Psoas muscle (tissue), 8 donors: ENCODE results near the gene EMILIN1. TPM values are rescaled to one million over a fixed set of nuclear protein-coding genes. Genes with fewer than 3 reads are reported as not detected.

Experiments
- ATAC-seq, 4 donors: fragments of 200-7000 bp; cut with Tn5 transposase; one replicate each; pipeline ENCODE4 v1.9.1; 2020; ENCODE audit warnings: moderate library complexity in 3 of 4, mild to moderate bottlenecking in 2 of 4
- DNase-seq, 2 donors: peaks; one replicate each; pipeline ENCODE4 v3.0.0-alpha.2; 2020
- H3K27ac ChIP-seq: fragments of 200-600 bp; one replicate; pipeline ENCODE4 v1.8.0; 2022
- H3K27me3 ChIP-seq, 3 donors: fragments of 200-600 bp in 1 of 3; one replicate each; pipeline versions ENCODE4 v1.6.1 to v1.8.0; 2013 to 2022; ENCODE audit warnings: low read length in 2 of 3, mild to moderate bottlenecking in 2 of 3, moderate library complexity in 1 of 3; ENCODE audit not compliant: insufficient read depth in 3 of 3
- H3K36me3 ChIP-seq, 2 donors: fragments of 200-600 bp in 1 of 2; one replicate each; pipeline versions ENCODE4 v1.6.1 to v1.8.0; 2013 to 2022; ENCODE audit warnings: low read depth in 1 of 2, mild to moderate bottlenecking in 1 of 2, moderate library complexity in 1 of 2; ENCODE audit not compliant: insufficient read depth in 1 of 2
- H3K4me1 ChIP-seq: fragments of 200-600 bp; one replicate; pipeline ENCODE4 v1.8.0; 2022
- H3K4me3 ChIP-seq: fragments of 200-600 bp; one replicate; pipeline ENCODE4 v1.8.0; 2022; ENCODE audit warnings: mild to moderate bottlenecking
- H3K9me3 ChIP-seq: fragments of 200-600 bp; one replicate; pipeline ENCODE4 v1.8.0; 2022
- WGBS, 3 donors: extraction: QIAGEN DNeasy Blood & Tissue Kit; methylation state at CpG; one replicate each; pipeline versions ENCODE4 v1.1.6 to v1.1.7; 2013; 5-methylcytosine and 5-hydroxymethylcytosine counted together
- intact Hi-C, 2 donors: fragments of 100-400 bp; cut with DNase I; formaldehyde crosslinking; loops; one replicate each; pipeline versions ENCODE4 v1.11.0 to v1.14.2; 2022
- long read RNA-seq, 2 donors: library from polyadenylated mRNA; unstranded; transcript quantifications; one replicate each; pipeline ENCODE4 v2.0.0, GENCODE V29; 2021
- polyA plus RNA-seq, 3 donors: library from polyadenylated mRNA; stranded (reverse); fragments of 200-250 nt; gene quantifications; one replicate each; pipeline ENCODE4 v1.2.3, GENCODE V29; 2013
- total RNA-seq, 4 donors: library from RNA; stranded (reverse); fragmentation: NEBNext Ultra II Directional in 2 of 4; extraction: Animal tissue kit (Norgen Biotek cat#: 25700) in 2 of 4; gene quantifications; one replicate each; pipeline versions ENCODE4 v1.2.1 to v1.2.4, GENCODE V29; 2021 to 2023
- TF ChIP-seq, protein P1 (sequence below): fragments of 200-600 bp; IDR thresholded peaks from one replicate; pipeline ENCODE4 v1.8.0; 2022; ENCODE audit warnings: antibody characterized with exemption
- donor health status: healthy with polysubstance abuse.
- donor health status: DM: no; HTN: no; CAD: no; lungs with moderate emphysema.
- donor health status: Bipolar disorder and iron deficiency.
- donor health status: healthy.
- donor health status: DM: yes; HTN: yes; CAD: no.
- donor health status: DM: no; HTN: no; CAD: no.
- donor health status: DM: no; HTN: no; CAD: no.
- donor health status: DM: yes; HTN: yes; CAD: no.

Gene EMILIN1
- total RNA-seq (10 to 100 TPM in 1 of 4 donors, 1 to 10 TPM in 3; 6.1 to 14.3 (median 7.9) TPM), polyA plus RNA-seq (1 to 10 TPM; 4.9 to 7.3 (median 4.9) TPM)
- long read RNA-seq, donor 1, partial matches to known transcripts, result 1 of 1 reads
- long read RNA-seq, donor 1, other reads (novel, unspliced or antisense), result 0 of 1 reads
- long read RNA-seq, donor 2, partial matches to known transcripts, result 0 of 2 reads
- long read RNA-seq, donor 2, other reads (novel, unspliced or antisense), result 2 of 2 reads

- ATAC-seq (peak in 2 of 4 donors; percentile 16 to 26), DNase-seq (peak; percentile 86 to 90)
- no peaks in the 10 kb centered on the region for H3K36me3 ChIP-seq
- intact Hi-C loops, result no loop called here
- peak within 1 kb of the TSS; percentile 67 for H3K27ac ChIP-seq
- WGBS, 3 donors, result 23 to 36% (median 28%) methylated on average over 24 to 41 of the region's 41 CpGs
- TF ChIP-seq, protein P1, sequence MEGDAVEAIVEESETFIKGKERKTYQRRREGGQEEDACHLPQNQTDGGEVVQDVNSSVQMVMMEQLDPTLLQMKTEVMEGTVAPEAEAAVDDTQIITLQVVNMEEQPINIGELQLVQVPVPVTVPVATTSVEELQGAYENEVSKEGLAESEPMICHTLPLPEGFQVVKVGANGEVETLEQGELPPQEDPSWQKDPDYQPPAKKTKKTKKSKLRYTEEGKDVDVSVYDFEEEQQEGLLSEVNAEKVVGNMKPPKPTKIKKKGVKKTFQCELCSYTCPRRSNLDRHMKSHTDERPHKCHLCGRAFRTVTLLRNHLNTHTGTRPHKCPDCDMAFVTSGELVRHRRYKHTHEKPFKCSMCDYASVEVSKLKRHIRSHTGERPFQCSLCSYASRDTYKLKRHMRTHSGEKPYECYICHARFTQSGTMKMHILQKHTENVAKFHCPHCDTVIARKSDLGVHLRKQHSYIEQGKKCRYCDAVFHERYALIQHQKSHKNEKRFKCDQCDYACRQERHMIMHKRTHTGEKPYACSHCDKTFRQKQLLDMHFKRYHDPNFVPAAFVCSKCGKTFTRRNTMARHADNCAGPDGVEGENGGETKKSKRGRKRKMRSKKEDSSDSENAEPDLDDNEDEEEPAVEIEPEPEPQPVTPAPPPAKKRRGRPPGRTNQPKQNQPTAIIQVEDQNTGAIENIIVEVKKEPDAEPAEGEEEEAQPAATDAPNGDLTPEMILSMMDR, result no peak
- no peaks in the 10 kb centered on the region for H3K9me3 ChIP-seq
- H3K27me3 ChIP-seq, result no peaks in the 10 kb centered on the region
- H3K4me3 ChIP-seq, result peak within 1 kb of the TSS; percentile 64
- H3K4me1 ChIP-seq, result peaks cover 11% of the 10 kb centered on the region
These were observed at the start of gene EMILIN1 for GRCh38 chr2:27078267-27079194. Gene EMILIN1 (plus strand): TSS chr2:27078615. CDS start chr2:27079066, 451 bp downstream.

DNA sequence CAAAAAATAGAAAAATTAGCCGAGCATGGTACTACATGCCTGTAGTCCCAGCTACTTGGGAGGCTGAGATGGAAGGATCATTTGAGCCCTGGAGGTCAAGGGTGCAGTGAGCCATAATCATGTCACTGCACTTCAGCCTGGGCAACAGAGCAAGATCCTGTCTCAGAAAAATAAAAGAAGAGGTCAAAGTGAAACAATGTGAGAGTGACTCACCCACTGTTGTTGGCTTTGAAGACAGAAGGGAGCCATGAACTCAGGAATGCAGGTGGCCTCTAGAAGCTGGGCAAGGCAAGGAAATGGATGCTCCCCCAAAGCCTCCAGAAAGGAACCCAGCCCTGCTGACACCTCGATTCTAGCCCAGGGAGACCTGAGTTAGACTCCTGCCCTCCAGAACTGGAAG lies 49.4 kb upstream of the EMILIN1 start:
- H3K27me3 ChIP-seq, result no peaks in the 10 kb centered on the region
- TF ChIP-seq, protein P1, result no peak
- H3K9me3 ChIP-seq, result no peaks in the 10 kb centered on the region
- no peak overlapping the region for H3K4me3 ChIP-seq
- WGBS, 3 donors, result 81 to 98% (median 86%) methylated on average over 2 of the region's 2 CpGs
- DNase-seq, result no peak
- H3K27ac ChIP-seq, result no peak overlapping the region
- H3K4me1 ChIP-seq, result peaks cover 7% of the 10 kb centered on the region
- ATAC-seq, result no peak
- intact Hi-C loops, result no loop called here
- H3K36me3 ChIP-seq, result peaks cover 0 to 55% of the 10 kb centered on the region in 2 donors

DNA sequence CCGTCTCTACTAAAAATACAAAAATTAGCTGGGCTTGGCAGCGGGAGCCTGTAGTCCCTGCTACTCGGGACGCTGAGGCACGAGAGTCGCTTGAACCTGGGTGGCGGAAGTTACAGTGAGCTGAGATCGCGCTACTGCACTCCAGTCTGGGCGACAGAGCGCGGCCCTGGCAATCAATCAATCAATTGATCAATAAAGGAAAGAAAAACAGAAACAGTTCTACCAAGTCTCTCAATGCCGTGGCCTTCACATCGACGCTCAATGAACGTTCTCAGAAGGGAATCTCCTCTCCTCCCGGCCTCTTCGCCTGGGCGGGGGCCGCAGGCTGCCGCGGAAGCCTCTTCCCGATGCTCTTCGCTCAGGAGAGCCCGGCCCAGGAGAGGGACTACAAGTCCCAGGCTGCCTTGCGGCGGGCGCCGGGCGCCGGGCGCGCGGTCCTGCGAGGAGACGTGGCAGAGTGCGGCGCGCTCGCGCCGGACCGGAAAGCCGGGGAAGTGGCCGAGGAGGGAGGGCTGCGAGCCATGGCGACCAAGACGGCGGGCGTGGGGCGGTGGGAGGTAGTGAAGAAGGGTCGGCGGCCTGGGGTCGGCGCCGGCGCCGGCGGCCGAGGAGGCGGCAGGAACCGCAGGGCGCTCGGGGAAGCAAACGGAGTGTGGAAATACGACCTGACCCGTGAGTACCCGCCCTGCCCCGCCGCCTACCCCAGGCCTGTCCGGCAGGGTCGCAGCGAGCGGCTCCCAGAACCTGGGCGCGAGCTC lies 45.7 kb upstream of the EMILIN1 start, which contains the start of gene TMEM214:
Gene TMEM214 (plus strand): TSS at position 471 of the 758 bp plus-strand sequence. CDS start 51 bp downstream, at position 522.
- 1% methylated on average over 68 to 76 of the region's 76 CpGs for WGBS, 3 donors
- ATAC-seq, result peak; percentile 96 to 97 (median 97)
- H3K4me1 ChIP-seq, result peaks cover 16% of the 10 kb centered on the region
- no peaks in the 10 kb centered on the region for H3K27me3 ChIP-seq
- H3K4me3 ChIP-seq, result peak within 1 kb of the TSS; percentile 79
- DNase-seq, result peak; percentile 92 to 95
- TF ChIP-seq, protein P1, result no peak
- no peaks in the 10 kb centered on the region for H3K9me3 ChIP-seq
- peaks cover 8 to 52% of the 10 kb centered on the region in 2 donors for H3K36me3 ChIP-seq
- peak within 1 kb of the TSS; percentile 88 for H3K27ac ChIP-seq
- intact Hi-C loops, result no loop called here

DNA sequence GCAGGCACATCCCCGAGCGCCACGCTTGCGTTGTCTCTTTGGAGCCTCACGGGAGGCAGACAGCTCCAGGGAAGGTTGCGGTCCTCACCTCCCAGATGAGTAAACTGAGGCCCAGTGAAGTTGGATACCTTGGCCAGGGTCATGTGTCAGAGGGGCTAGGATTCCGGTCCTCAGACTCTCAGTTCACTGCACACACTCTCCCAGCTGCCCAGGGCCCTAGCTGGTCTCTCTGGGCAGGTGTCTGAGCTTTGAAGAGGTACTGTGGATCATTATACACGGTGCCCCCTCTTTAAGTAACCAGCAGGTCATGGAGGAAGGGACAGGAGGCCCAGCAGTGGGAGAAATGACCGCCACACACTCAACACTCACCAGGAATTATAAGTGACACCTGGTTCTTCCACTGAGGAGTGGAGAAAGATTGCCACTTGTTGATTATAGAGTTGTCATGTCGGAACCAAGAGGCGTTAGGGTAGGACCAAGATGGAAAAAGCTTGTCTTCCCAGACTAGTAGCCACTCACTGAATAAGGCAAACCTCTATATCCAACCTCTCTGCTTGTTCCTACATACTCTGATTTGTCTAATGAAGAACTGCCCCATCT lies 45.1 kb upstream of the EMILIN1 start:
- DNase-seq (peak in 1 of 2 donors; percentile 33), ATAC-seq (peak in 3 of 4 donors; percentile 6 to 13 (median 11))
- peaks cover 16% of the 10 kb centered on the region for H3K4me1 ChIP-seq
- H3K36me3 ChIP-seq, result peaks cover 10 to 52% of the 10 kb centered on the region in 2 donors
- no peaks in the 10 kb centered on the region for H3K9me3 ChIP-seq
- intact Hi-C loops, result no loop called here
- H3K27me3 ChIP-seq, result no peaks in the 10 kb centered on the region
- H3K4me3 ChIP-seq, result peak overlapping the region; percentile 79
- H3K27ac ChIP-seq, result peak overlapping the region; percentile 88
- TF ChIP-seq, protein P1, result no peak
- WGBS, 3 donors, result 6 to 10% (median 7%) methylated on average over 11 of the region's 11 CpGs
